Endothelial cell of umbilical vein (primary cell): ENCODE data around the gene PAQR3. TPM values are rescaled to one million over a fixed set of nuclear protein-coding genes. Genes with fewer than 3 reads are reported as not detected.

ENCODE experiments used
- BruUV-seq: library from RNA; stranded (reverse); fragments of 400-500 nt; replicated peaks from 2 replicates; lab custom pipeline; 2021; lab: Mats Ljungman, UMichigan
- CTCF ChIA-PET: fragments of 300-600, 350-600 bp; sonication (Branson Sonifier 250); formaldehyde crosslinking; loops from one replicate; lab custom pipeline; 2021; ENCODE audit warnings: antibody characterized with exemption, inconsistent platforms; lab: Charles Lee
- POLR2A ChIA-PET: fragments of 300-600, 350-600 bp; sonication (Branson Sonifier 250); formaldehyde crosslinking; loops from one replicate; lab custom pipeline; 2021; ENCODE audit warnings: antibody characterized with exemption, inconsistent platforms; lab: Charles Lee
- DNase-seq: peaks from one replicate; pipeline ENCODE4 v3.0.0-alpha.2; 2011; ENCODE audit warnings: low read depth, low spot score
- FAIRE-seq: peaks from 2 replicates; lab custom pipeline; 2011; peaks lifted over from hg19 to GRCh38; lab: Jason Lieb, UNC
- H2AFZ ChIP-seq: 2 replicates; pipeline ENCODE4 v1.6.0; 2012; ENCODE audit warnings: low read depth, low read length, control low read depth, inconsistent platforms
- H3K27ac ChIP-seq: 2 replicates; pipeline ENCODE4 v1.5.1; 2011; ENCODE audit warnings: low read depth, mild to moderate bottlenecking, control low read depth, low read length, moderate library complexity; ENCODE audit not compliant: insufficient read depth
- H3K27me3 ChIP-seq, 2 experiments: 2 replicates each; pipeline versions ENCODE4 v1.6.0 to v1.6.1; 2011; ENCODE audit warnings: low read length in 2 of 2, mixed read lengths in 1 of 2; ENCODE audit not compliant: control insufficient read depth in 2 of 2, insufficient read depth in 2 of 2
- H3K36me3 ChIP-seq, 2 experiments: 2 replicates in 1 of 2; 3 replicates in 1 of 2; pipeline ENCODE4 v1.5.1; 2011; ENCODE audit warnings: low read length in 2 of 2, mild to moderate bottlenecking in 1 of 2, moderate library complexity in 1 of 2; ENCODE audit not compliant: control insufficient read depth in 2 of 2, insufficient read depth in 2 of 2; ENCODE audit errors: extremely low read depth in 1 of 2
- H3K4me1 ChIP-seq: 3 replicates; pipeline ENCODE4 v1.5.1; 2011; ENCODE audit warnings: mild to moderate bottlenecking, low read length; ENCODE audit not compliant: control insufficient read depth, insufficient read depth; ENCODE audit errors: extremely low read depth
- H3K4me2 ChIP-seq: 2 replicates; pipeline ENCODE4 v1.6.1; 2011; ENCODE audit warnings: low read length, control low read depth, mixed read lengths; ENCODE audit not compliant: insufficient read depth
- H3K4me3 ChIP-seq, 3 experiments: fragments of 200-600 bp in 1 of 3; sonication (generic), shearing (Covaris generic) in 1 of 3; replicated peaks in 1 of 3; 2 replicates each; pipeline ENCODE4 v1.5.1; 2011 to 2016; ENCODE audit warnings: control low read depth in 3 of 3, low read length in 3 of 3, mild to moderate bottlenecking in 2 of 3, inconsistent platforms in 1 of 3, low read depth in 1 of 3, moderate library complexity in 1 of 3; ENCODE audit not compliant: insufficient read depth in 1 of 3
- H3K79me2 ChIP-seq: 2 replicates; pipeline ENCODE4 v1.6.0; 2012; ENCODE audit warnings: low read length, inconsistent platforms; ENCODE audit not compliant: control insufficient read depth, insufficient read depth
- H3K9ac ChIP-seq: replicated peaks from 2 replicates; pipeline ENCODE3; 2011; ENCODE audit warnings: low read length, control low read depth; ENCODE audit not compliant: insufficient read depth; ENCODE audit errors: extremely low read depth
- H3K9me1 ChIP-seq: replicated peaks from 3 replicates; pipeline ENCODE4 v1.6.0; 2011; ENCODE audit warnings: mild to moderate bottlenecking, low read length; ENCODE audit not compliant: control insufficient read depth, insufficient read depth; ENCODE audit errors: extremely low read depth
- H3K9me3 ChIP-seq: replicated peaks from 2 replicates; pipeline ENCODE4 v1.5.1; 2012; ENCODE audit warnings: low read length, inconsistent platforms; ENCODE audit not compliant: control insufficient read depth, insufficient read depth
- H4K20me1 ChIP-seq: replicated peaks from 2 replicates; pipeline ENCODE3; 2011; ENCODE audit warnings: mild to moderate bottlenecking, low read length; ENCODE audit not compliant: control insufficient read depth, insufficient read depth; ENCODE audit errors: extremely low read depth
- CTCF ChIP-seq, 2 donors: IDR thresholded peaks; 1 replicate in 1 of 2; 2 replicates in 1 of 2; pipeline ENCODE4 v1.5.1; 2011; ENCODE audit warnings: low read length in 2 of 2, mild to moderate bottlenecking in 2 of 2, moderate library complexity in 2 of 2, control low read depth in 1 of 2, inconsistent platforms in 1 of 2, low read depth in 1 of 2; ENCODE audit not compliant: insufficient read depth in 1 of 2; ENCODE audit errors: extremely low read depth in 1 of 2
- EZH2 ChIP-seq: IDR thresholded peaks from 2 replicates; pipeline ENCODE4 v1.6.1; 2012; ENCODE audit warnings: borderline replicate concordance, low read depth, mild to moderate bottlenecking, moderate library complexity, low read length, inconsistent platforms; ENCODE audit not compliant: severe bottlenecking
- FOS ChIP-seq: IDR thresholded peaks from 2 replicates; pipeline ENCODE4 v1.6.1; 2011; ENCODE audit warnings: mild to moderate bottlenecking, low read length, moderate library complexity, borderline replicate concordance; ENCODE audit not compliant: insufficient read depth
- GATA2 ChIP-seq: IDR thresholded peaks from 2 replicates; pipeline ENCODE4 v1.7.0; 2011; ENCODE audit warnings: low read depth, mild to moderate bottlenecking, moderate library complexity, mixed read lengths, low read length; ENCODE audit not compliant: insufficient read length, insufficient read depth
- JUN ChIP-seq: IDR thresholded peaks from 2 replicates; pipeline ENCODE4 v1.6.1; 2011; ENCODE audit warnings: borderline replicate concordance, low read depth; ENCODE audit not compliant: insufficient read length, insufficient read depth
- MAX ChIP-seq: IDR thresholded peaks from 2 replicates; pipeline ENCODE4 v1.6.1; 2011; ENCODE audit not compliant: insufficient read depth, insufficient read length
- MYC ChIP-seq: IDR thresholded peaks from one replicate; pipeline ENCODE4 v1.6.1; 2011; ENCODE audit warnings: mild to moderate bottlenecking, low read depth, low read length
- POLR2A ChIP-seq: IDR thresholded peaks from 2 replicates; pipeline ENCODE4 v1.6.1; 2012; ENCODE audit warnings: low read depth, mild to moderate bottlenecking, control low read depth, low read length
- POLR2AphosphoS5 ChIP-seq: IDR thresholded peaks from 2 replicates; pipeline ENCODE4 v1.6.1; 2012; ENCODE audit warnings: low read depth, mild to moderate bottlenecking, control low read depth, low read length, moderate library complexity; ENCODE audit not compliant: insufficient read depth
- dilution Hi-C: fragments of 300-500 bp; cut with MboI; formaldehyde crosslinking; loops from one replicate; pipeline ENCODE4 v1.15.0; 2019; ENCODE audit warnings: low sequenced_read_pairs; ENCODE audit not compliant: extremely low pct_ligation_motif_present
- intact Hi-C: fragments of 100-400 bp; cut with micrococcal nuclease; formaldehyde crosslinking; loops from one replicate; pipeline ENCODE4 v1.10.0; 2022
- polyA plus RNA-seq, 4 experiments: library from polyadenylated mRNA; depleted of rRNA in 3 of 4; stranded (reverse) in 3 of 4; unstranded in 1 of 4; fragments of >200 nt; gene quantifications; 2 replicates each; pipeline versions ENCODE4 v1.2.1 to v1.2.3, GENCODE V29; 2011 to 2012; ENCODE audit warnings: missing spikeins in 1 of 4
- total RNA-seq: library from RNA; stranded (reverse); gene quantifications from 2 replicates; pipeline ENCODE4 v1.2.3, GENCODE V29; 2021

The PAQR3 gene
- total and polyA plus RNA-seq, 2 donors (not counting 3 experiments of a cell fraction or from before 2014, with no cell fraction given): 15.0 to 19.0 TPM

GRCh38 chr4:78923464-78924312, 15.6 kb downstream of the PAQR3 start:
- no peaks in the 10 kb centered on the region for H3K9me3 ChIP-seq
- H3K9ac ChIP-seq: no peak overlapping the region
- H3K4me2 ChIP-seq: no peak overlapping the region
- no peak overlapping the region for H3K4me3 ChIP-seq
- BruUV-seq: no TSS peak
- no peak overlapping the region for H2AFZ ChIP-seq
- H3K79me2 ChIP-seq: no peaks in the 10 kb centered on the region
- no peaks in the 10 kb centered on the region for H3K9me1 ChIP-seq
- TF ChIP-seq GATA2: no peak
- no peak for TF ChIP-seq JUN
- no peak for TF ChIP-seq POLR2AphosphoS5
- TF ChIP-seq MYC: no peak
- TF ChIP-seq EZH2: no peak
- no peak for TF ChIP-seq MAX
- no peak for TF ChIP-seq CTCF (IDR thresholded peaks at IDR 0.05; ENCODE audit: extremely low read depth in 1 of 2, insufficient read depth in 1 of 2, low read depth in 1 of 2, low read length in 2 of 2)
- TF ChIP-seq POLR2A: no peak
- TF ChIP-seq FOS: no peak
- H4K20me1 ChIP-seq: no peaks in the 10 kb centered on the region
- ChIA-PET POLR2A (no interaction called here), CTCF (interaction anchor here (0.7 to 0.9 kb wide), 2 partner anchors 9 to 310 kb away, joined by 3 to 4 read pairs; no protein-coding TSS in a partner anchor)
- FAIRE-seq (no peak), DNase-seq (peak; percentile 8)
- H3K36me3 ChIP-seq: peaks cover 0 to 3% of the 10 kb centered on the region in 2 experiments
- H3K27ac ChIP-seq: no peak overlapping the region
- no peaks in the 10 kb centered on the region for H3K4me1 ChIP-seq
- intact Hi-C loops (no loop called here), dilution Hi-C loops (no loop called here)
- H3K27me3 ChIP-seq: no peaks in the 10 kb centered on the region
